Fibroblast of peridontal ligament (primary cell): Measurements from ENCODE around the gene RAPGEFL1.
A peak's percentile ranks its signal among the peaks of the same experiment; 100 is the strongest.
"Not testable (repeated sequence)": the region's sequence is repeated elsewhere in the genome, so short reads cannot be mapped to it uniquely, and the experiment has no call there.

ENCODE experiments used
- DNase-seq: peaks from one replicate; pipeline ENCODE4 v3.0.0-alpha.2; 2010; ENCODE audit errors: extremely low read depth

RAPGEFL1 gene

DNA sequence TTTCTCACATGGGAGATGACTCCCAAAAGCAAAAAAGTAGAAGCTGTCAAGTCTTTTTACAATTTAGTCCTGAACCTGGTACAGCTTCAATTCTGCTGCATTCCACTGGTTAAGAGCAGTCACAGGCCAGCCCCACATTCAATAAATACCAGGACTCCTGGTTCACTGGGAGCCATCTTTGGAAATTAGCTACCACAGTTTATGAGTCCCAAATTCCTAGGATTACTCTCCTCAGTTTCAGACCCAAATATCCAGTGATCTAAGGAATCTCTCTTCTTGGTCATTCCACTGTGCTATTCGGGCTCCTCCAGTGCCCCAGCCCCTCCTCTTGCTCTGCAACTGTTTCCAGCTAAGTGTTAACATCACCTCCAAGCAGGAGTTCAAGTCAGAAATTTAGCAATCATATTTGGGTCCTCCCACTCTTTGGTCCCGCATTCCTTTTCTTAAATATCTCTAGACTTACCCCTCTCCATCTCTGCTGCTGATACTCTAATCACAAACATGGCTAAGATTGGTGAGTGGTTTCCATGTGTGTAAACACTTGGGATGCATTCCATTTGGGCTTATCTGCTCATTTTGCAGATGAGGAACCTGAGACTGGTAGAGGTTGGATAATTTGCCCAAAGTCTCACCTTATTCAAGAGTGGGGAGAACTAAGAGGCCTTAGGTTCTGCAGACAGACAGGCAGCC lies 32.3 kb downstream of the RAPGEFL1 start:
- peak; percentile 76 for DNase-seq

DNA sequence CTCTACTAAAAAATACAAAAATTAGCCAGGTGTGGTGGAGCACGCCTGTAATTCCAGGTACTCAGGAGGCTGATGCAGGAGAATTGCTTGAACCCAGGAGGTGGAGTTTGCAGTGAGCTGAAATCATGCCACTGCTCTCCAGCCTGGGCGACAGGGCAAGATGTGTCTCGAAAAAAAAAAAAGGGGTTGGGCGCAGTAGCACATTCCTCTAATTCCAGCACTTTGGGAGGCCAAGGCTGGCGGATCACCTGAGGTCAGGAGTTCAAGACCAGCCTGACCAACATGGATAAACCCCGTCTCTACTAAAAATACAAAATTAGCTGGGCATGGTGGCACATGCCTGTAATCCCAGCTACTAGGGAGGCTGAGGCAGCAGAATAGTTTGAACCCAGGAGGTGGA lies 36.6 kb downstream of the RAPGEFL1 start:
- not testable (repeated sequence) for DNase-seq

DNA sequence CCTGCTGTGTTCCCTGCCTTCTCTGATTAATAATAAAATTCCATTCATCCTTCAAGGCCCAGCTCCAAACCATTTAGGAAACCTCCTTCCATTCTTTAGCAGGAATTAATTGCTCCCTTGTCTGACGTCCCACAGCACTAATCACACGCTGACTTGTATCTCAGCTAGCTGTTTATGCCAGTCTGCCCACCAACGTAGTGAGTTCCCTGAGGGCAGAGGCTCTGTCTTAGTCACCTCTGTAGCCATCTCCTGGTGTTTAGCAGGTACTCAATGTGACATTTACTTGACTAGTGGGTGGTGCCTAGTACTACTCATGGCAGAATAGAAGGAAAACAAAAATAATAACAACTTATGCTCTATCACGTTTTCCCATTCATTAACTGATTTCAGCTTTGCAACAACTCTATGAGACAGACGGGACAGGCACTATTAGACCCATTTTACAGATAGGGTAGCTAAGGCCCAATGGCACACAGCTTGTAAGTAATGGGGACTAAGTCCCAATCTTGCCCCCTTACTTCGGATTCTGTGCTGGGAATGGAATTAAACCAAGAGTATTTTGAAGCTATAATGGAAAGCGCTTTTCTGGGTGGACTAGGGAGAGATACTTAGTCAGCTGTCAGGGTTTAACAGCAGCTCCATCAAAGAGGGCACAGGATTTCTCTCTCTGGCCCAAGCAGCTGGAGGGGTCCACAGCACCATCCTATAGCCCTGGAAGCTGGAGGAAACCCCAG lies 40.9 kb downstream of the RAPGEFL1 start:
- no peak for DNase-seq

DNA sequence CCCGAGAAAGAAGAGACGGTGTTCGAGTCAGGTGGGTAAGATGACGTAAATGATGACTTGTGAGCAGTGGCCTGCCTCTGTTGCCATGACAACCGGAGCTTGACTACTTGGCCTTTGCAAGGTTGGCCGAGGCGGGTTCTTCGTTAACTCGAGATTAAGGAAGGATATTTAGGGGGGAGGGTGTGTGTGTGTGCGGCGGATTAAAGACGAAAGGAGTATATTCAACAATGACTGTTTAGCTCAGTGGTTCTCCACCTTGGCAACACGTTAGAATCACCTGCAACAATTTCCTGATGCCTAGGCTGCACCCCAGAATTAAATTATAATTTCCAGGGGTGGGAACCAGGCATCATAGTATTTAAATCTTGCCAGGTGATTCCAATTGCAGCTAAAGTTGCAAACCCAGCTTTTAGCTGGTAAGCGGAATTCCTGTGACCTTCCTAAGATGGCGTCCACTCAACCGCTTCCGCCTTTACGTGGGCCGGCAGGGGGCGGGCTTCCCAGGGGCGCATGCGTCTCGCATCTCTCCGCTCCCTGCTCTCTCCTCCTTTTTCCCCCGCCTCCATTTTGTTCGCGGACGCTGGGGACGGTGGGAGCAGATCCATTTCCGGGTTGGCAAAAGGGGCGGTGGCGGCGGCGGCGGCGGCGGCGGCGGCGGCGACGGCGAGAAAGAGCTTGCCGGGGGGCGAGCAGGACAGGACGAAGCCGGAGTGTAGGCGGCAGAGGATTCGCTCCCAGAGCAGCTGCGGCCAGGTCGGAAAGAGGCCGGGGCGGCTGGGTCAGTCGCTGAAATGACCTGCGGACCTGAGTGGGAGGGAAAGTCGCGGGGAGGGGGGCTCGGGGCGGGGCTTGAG lies 41.7 kb downstream of the RAPGEFL1 start, which contains the start of gene WIPF2:
WIPF2 (plus strand) TSS at position 565 of the 854 bp plus-strand sequence. CDS start 37,156 bp downstream, outside the sequence.
- peak; percentile 94 for DNase-seq

DNA sequence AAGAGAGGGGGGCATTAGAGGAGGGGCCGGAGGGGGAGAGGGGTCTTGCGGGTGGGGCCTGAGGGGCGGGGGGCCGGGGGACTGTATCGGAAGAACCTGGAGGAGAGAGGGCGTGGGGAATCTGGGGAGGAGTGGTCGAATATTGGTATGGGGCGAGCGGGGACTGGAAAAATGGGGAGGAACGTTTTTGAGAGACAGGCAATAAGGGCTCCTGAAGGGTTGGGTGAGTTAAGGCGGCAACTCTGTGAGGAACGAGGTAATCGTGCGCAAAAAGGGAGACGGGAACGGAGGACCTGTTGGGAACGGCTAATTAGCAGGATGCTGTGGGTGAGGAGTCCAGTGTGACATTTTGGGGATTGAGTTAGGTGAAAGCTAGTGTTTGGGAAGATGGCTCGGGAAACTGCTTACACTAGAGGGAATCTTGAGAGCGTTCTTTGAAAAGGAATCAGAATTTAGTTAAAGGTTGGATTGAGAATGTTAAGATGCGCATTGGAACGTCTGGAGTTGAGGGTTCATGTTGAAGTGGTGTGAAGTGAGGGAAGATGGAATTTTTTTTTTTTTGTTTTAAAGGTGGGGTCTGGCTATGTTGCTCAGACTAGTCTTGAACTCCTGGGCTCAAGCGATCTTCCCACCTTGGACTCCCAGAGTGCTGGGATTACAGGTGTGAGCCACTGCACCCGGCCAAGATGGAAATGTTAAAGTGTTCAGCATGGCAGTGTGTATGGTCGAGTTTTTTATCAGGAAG lies 42.5 kb downstream of the RAPGEFL1 start:
- DNase-seq, result peak; percentile 49

DNA sequence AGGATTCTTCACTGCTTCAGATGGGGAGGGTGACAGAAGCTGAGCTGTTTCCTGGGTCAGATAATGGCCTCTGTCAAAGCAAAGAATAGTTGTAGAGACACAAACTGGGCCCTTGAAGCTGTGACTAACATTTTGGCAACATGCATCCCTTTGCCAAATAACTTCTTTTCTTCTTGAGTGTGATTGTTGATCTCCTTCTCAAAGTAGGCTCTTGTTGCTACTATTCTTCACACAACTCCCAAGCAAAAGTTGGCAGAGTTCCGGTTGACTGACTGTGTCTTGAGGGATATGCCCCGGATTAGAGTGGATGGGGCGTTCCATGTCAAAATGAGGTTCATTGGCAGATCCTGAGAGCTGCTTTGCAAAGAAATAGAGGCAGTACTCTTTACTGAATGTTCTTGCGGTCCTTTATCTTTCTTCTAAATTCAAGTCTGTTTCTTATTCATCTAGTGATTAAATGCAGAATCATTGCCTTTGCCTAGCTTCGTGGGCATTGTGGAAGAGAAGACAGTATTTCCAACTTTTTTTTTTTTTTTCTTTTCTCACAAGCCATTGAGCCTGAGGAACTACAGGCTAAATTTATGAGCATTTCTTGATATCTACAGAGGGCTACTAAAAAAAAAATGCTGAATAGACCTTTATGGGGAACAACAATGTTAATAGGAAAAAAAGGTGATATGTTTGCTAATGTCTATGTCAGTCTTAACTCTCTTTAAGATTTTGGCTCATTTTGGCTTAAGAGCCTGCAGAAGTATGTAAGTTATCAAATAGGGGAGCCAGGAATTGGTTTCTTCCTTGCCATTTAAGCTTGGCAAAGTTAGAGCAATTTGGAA lies 47.7 kb downstream of the RAPGEFL1 start:
- DNase-seq, result no peak

DNA sequence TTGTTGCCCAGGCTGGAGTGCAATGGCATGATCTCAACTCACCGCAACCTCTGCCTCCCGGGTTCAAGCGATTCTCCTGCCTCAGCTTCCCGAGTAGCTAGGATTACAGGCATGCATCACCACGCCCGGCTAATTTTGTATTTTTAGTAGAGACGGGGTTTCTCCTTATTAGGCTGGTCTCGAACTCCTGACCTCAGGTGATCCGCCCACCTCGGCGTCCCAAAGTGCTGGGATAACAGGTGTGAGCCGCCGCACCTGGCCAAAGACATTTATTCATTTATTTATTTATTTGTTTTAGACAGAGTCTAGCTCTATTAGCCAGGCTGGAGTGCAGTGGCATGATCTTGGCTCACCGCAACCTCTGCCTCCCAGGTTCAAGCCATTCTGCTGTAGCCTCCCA lies 51.9 kb downstream of the RAPGEFL1 start:
- DNase-seq, result not testable (repeated sequence)

DNA sequence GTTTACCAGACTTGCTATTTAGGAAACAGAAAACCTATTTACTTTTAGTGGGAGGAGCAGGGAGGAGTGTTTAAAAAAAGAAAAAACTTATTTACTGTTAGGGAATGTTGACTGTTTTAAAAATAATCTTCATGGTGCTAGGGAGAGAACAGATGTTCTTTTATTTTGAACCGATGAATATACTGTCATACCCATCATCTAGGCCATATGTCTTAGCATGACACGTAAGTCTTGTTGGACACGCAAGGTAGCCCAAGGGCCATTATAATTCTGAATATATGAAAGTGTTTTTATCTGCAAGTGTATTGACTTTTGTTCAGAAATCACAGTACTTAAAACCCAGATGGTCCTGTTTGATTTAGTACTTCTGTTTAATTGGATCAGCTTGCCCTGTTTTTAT lies 53.4 kb downstream of the RAPGEFL1 start:
- DNase-seq, result no peak

DNA sequence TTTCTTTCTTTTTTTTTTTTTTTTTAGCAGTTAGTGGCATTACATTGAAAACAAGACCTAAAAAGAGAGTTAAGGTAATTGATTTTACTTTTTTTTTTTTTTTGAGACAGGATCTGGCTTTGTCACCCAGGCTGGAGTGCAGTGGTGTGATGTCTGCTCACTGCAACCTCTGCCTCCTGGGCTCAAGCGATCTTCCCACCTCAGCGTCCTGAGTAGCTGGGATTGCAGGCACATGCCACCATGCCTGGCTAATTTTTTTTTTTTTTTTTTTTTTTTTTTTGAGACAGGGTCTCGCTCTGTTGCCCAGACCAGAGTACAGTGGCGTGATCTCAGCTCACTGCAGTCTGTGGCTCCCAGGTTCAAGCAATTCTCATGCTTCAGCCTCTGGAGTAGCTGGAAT lies 54.7 kb downstream of the RAPGEFL1 start:
- not testable (repeated sequence) for DNase-seq

DNA sequence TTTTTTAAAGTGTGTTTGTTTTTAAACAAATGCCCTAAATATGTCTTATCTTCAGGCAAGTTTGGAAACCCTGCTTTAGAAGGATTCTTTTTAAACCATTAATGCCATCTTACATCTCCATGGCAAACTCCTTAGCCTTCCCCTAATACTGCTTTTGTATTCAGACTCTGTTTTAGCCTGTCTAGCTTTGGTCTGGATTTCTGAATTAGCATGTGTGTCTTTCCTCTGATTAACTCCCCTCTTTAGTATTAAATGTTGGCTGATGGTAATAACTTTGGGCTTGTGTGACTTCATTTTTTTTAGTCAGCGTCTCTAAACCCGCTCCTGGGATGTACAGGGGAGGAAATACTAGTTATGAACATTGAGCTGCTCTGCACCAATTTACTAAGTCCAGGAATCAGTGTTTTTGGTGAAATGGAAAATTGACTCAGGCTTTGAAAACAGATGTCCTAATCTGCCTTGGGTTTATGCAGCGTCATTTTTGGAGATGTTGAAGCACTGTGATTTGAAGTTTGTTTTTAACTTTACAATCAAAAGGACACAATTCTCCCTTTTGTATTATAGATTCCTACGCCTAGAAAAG lies 64.1 kb downstream of the RAPGEFL1 start:
- peak; percentile 48 for DNase-seq

DNA sequence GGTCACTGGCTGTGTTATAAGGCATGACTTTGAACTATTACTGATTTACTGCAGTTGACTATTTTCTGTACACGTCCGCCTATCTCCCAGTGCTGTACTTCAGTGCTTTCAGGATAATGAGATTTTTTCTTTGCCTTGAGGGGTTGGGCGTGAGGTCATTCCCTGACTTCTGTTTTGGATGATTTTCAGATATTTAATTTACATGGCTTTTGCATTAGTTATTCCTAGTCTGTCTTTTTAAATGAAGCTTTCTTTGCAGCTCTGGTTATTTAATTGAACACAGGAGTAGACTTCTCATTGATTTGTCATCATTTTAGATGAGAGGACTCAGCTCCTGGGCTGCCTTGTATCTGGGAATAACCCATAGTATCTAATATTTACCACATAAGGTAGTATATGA lies 65.5 kb downstream of the RAPGEFL1 start:
- DNase-seq, result peak; percentile 23

DNA sequence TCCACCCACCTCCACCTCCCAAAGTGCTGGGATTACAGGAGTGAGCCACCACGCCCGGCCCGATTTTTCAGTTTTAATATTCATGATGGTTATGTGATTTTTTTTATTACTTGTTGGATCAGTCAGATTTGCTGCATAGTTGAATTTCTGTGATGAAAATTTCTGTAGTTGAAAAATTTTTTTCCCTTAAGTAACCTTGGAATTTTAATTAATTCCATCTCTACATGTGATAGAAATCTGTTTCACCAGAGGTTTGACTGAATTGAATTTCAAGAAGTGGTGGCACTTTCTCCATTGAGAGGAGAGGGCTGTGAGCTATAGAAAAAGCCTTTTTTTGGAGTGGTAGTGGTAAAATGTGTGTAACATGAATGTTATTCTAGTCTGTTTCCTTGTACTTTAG lies 66.5 kb downstream of the RAPGEFL1 start:
- peak; percentile 64 for DNase-seq

DNA sequence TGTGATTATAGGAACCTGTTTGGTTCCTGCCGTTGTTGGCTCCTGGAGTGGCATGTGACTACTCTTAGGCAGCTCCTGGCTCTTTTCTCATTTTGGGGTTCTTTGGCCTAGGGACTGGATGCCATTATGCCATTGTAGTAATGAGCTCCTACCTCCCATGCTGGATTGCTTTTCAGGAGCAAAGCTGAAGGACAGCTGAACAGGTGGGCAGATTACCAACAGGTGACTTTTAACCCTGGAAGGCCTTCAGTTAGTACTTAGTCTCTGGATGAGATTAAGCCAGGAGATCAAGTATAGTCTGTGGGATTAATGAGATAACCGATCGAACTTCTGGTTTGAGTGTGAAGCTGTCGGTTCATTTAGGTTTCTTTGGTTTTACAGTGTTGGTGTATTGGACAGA lies 67.0 kb downstream of the RAPGEFL1 start:
- DNase-seq, result no peak
